UCSD-AML1 (cell line): Measurements from ENCODE around the gene TRMT1.

Experiments
- DNase-seq: peaks from one replicate; lab custom pipeline; 2025; ENCODE audit not compliant: unreplicated experiment; lab: John Stamatoyannopoulos, UW

Gene TRMT1

DNA sequence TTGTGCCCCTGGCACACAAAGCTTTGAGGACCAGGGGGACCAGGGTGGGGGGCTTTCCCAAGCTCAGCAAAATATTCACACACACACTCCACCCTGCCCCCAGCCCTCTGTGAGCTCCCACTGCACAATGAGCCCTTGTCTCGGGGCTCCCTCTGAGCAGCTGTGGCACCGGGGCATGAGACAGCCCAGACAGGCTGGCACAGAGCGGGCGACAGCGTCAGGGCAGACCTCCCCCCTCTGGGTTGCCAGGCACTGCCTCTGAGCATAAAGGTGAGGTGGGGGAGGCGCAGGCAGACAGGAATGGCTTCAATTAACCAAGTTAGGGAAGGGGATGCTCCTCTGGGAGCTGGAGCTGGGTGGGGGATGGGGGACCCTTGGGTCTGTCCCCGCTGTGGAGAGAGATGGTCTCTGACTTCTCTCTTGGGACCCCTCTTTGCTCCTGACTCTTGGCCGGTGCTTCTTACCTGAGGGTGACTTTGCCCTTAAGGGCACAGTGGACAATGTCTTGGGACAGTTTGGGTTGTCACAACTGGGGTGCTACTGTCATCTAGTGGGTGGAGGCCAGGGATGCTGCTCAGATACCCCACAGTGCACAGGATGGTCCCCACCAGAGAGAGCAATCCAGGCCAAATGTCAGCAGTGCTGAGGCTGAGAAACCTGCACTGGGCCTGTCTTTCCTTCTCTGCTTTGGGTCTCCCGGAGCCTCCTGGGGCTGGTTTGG is 44.2 kb downstream of the TRMT1 start:
- DNase-seq: no peak

DNA sequence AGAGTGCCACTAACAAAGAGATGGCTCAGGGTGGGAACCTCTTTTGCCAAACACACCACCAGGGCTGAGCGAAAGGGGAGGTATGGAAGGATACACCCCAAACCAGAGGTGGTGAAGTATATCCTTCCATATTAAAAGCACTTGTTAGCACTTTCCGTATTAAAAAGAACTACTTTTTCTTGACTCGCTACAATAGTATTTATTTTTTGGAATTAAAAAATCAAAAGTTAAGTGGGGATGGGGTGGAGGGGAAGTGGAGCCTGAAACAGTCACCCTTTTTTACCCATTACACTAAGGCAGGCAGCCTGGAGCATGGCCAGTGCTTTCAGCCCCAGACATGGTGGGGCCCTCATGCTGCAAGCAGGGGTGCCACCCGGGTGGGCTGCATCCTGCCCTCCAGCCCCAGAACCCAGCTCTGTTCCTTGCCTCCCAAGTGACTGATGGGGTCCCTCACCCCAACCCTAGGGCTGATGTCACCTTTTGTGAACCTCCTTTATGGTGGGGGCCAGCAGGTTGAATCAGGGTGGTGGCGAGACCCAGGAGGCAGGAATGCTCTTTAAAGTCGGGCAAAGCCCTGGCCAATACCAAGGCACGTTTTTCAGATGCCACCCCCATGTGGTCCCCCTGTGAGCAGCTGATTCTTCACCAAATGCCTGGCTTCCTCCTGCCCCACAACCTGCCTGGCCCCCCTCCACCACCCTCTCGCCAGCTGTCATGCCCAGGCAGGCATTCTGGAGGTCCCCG is 44.9 kb downstream of the TRMT1 start:
- no peak for DNase-seq

DNA sequence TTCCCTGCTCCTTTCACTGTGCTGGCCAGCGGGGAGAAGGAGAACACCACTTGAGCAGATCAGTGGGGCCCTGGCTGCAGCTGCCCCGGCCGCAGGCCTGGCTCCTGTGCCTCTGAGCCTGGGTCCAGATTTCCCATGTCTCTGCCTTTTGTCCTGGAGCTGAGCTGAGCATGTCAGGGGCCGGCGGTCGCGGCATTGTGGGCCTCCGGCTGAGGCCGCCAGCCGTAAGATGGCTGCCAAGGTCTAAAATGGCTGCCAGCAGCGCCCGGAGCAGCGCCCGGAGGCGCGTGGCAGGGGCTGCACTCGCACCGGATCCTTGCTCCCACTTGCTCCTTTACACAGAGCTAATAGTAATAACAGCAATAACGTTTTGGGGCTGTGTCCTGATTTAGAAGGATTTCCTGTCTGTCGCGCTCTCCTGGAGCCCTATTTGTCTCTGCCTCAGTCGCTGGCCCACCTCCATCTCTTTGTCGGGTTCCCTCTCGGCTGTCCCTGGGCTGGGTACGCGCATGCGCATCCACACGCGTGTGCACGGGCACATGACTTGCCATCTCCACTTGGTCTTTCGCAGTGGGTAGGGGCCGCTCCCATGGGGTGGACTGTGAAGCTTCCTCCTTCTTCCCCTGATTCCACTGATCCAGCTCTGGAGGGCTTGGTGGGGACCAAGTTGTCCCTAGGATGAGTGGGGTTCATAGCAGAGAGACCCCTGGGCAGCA is 46.0 kb downstream of the TRMT1 start:
- no peak for DNase-seq

DNA sequence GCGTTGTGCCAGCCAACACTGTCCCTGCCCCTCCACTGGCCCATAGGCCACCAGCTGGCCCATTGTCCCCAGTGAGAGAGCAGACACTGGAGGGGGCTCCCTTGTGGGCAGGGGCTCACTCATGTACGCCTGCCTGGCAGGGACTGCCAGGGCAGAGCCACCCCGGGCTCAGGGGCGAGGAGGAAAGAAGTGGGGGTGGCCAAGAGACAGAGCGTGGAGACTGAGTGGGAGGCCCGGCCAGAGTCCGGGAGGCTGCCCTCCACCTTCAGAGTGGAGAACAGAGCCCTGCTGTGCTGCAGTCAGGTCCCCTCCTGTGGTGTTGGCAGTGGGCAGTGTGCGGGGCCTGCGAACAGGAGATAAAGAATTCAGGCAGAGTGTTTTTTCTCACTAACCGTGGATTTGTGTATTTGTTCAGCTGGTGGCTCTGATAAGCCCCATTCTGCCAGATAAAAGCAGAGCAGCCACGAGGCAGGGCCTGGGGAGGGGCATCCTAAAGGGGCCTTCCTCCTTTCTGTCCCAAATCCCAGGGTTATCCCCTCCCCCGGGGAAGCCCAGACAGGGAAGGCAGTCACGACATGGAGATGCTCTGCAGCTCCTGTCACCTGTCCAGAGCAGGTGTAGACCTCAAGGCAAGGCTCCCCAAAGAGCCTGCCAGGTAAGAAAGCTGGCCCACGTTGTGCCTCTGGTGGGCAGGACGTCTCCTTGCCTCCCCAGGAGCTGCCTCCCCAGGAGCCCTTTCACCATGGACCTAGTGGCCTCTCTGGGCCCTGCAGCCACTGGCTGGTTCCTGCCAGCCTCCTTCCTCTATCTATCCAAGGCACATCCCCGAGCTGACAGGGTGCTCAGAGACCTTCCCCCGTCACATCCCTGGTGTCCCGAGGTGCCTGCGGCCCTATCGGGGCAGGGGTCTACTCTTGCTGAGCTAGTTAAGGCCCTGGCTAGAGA is 46.9 kb downstream of the TRMT1 start:
- peak; percentile 57 for DNase-seq

GRCh38 chr19:13068085-13068846 is 48.3 kb downstream of the TRMT1 start:
- no peak for DNase-seq

DNA sequence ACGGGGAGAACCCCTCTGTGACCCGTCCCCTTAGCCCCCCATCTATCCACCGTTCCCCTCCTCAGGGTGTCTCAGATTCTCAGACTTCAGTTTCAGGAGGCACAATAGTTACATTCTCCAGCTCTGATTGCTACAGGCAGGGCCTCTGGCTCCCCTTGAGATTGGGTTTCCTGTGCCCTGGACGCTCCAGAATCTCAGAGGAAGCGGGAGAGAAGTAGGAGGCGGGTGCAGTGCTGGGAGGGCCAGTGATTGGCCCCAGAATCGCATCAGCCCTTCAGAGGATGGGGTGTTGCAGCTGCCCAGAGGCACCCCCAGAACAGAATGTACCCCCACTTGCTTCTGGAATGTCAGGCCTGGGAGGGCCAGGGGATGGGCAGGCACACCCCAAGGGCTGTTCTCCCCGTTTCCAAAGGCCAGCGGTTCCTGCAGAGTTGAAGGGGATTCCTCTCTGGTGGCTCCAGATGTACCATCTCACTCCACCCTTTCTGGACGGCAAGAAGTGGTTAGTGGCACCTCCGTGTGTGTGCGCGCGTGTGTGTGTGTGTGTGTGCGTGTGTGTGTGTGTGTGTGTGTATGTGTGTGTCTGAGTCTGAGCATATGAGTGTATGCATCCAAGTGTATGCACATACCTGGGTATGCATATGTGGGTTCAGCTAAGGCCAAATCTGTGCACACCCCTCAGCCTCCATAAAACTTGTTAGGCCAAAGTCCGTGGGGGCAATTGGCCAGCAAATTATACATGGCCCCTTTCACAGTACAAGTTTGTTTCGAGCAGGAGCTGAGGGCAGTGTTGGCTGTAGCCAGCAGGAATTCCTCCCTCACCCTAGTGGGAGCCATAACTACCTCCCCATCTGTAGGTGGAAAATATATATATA is 49.4 kb downstream of the TRMT1 start:
- DNase-seq: no peak

DNA sequence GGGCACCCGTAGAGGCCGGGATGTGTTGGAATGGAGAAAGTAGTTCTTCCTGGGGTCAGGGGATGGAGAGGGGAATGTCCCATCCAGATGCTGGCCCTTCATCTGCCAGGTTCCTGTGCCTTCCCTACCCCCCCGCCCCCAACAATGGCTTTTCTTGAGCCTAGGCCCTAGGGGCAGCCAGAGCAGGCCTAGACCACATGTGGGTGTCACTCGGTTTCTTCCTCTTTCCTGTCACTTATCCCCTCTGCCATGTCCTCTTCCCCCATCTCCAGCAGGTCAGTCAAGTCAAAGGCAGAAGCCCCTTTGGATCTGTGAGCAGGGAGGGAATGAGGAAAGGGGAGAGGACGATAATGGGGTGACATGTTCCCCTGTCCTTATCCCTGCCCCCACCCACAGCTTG is 50.3 kb downstream of the TRMT1 start:
- no peak for DNase-seq

GRCh38 chr19:13064092-13064489 is 52.4 kb downstream of the TRMT1 start:
- DNase-seq: no peak

DNA sequence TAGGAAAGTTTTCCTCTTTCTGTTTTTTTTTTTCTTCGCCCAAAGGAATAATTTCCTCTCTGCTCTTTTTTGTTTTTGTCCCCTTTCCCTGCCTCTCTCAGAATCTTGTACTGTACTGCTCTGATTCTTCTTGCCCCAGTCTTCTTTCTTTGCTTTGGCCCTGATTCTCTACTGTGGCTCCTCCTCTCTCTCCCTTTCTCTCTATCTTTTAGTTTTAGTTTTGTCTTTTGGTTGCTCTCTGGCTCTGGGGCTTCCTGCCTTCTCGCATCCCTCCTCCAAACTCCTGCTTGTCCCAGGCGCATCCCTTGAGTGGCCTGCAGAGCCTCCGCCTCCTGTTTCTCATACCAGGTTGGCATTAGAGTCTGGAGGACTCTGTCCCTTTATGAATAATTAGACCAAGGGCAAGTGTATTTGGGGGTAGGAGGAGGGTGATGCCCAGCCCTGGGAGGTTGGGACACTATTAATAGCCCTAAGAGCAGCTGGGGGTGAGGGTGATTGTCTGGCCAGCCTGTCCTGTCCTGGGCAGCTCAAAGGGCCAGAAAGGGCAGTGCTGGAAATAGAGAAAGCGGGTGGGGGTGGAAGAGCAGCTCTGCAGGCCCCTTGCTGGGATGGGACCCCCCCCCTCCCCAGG is 53.0 kb downstream of the TRMT1 start:
- DNase-seq: no peak

DNA sequence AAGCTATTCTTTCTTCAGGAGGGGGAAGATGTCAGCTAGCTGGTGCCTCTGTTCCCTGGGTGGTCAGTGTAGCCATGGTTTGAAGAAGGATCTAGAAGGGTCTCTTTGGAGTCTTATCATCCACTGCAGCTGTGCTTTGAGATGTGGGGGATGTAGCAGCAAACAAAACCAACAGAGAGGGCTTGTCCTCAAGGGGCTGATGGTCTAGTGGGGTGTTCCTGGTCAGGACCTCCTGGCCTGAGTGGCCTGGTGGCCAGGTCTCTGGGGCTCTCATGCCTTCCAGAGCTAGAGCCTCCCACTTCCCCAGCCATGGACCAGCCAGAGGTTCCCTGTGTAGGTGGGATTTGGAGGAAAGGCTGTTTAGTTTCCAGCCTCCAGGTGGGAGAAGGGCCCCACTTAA is 54.2 kb downstream of the TRMT1 start:
- DNase-seq: no peak

DNA sequence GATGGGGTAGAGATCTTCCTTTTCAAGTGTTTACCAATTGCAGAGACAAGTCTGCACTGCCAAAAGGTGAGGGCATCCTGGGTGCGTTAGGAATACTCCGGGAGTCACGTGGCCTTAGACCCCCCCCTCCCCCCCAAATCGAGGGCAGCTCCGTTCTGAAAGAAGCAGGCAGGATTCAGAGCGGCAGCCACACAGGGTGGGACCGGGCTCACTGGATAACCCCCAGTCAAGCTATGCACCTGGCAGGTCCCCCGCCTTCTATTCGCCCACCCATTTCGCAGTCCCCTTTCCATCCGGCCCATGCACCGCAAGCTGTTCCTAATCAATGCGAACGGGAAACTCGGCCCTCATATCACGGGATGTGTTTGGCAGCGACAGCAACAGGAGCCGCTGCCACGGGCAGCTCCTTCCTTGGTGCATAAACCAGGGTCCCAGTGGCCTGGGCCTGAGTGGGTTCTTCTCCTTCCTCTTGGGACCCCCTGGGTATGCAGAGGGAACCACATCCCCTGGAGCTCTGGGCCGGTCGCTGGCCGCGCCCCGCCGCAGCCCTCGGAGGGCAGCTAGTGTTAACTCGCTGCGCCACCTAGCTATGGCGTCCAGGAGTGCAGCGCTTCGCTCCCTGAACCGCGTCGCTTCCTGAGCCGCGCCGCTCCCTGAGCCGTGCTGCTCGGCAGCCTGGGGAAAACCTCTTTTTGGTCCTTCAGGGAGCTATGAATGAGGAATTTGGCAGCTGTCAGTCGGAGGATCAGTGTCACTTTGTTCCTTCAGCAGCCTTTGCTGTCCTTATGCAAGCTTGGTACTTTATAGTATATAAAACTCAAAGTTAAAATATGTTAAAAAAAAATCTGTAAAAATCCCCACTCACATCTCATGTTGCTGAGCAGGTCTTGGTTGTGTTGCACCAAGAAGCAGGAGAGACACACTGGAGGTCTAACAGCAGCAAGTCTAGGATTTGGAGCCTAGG is 55.3 kb downstream of the TRMT1 start:
- peak; percentile 81 for DNase-seq

DNA sequence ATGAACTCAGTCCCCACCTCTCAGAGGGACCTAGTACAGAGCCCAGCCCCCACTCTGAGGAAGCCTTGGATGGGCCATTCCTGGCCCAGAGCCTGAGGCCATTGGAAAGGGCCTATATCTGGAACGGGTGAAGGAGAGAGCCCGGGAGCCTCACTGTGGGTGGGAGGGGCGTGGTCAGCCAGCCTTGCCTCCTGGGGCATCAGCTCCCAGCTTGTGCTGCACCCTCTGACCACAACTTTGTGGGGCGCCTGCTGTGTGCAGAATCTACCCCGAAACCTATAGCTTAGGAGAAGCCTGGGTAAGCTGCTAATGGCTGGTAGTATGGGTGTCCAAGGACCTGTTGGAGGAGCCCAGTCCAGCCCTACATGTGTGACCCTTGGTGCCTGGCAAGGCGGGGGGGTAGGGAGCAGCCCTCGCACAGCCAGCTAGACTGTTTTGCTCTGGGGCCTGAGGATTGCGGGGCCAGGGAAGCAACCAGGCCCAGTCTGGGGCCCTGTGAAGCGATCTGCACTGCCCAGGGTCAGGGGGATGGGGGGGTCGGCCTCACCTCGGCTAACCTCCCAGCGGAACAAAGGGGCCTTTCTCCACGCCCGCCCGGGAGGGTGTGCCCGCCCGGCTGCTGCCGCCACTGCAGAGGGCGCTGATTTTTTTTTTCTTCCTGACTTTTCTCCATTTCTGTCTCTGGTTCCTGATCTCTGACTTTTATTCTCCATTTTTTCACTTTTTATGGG is 56.1 kb downstream of the TRMT1 start:
- DNase-seq: no peak

DNA sequence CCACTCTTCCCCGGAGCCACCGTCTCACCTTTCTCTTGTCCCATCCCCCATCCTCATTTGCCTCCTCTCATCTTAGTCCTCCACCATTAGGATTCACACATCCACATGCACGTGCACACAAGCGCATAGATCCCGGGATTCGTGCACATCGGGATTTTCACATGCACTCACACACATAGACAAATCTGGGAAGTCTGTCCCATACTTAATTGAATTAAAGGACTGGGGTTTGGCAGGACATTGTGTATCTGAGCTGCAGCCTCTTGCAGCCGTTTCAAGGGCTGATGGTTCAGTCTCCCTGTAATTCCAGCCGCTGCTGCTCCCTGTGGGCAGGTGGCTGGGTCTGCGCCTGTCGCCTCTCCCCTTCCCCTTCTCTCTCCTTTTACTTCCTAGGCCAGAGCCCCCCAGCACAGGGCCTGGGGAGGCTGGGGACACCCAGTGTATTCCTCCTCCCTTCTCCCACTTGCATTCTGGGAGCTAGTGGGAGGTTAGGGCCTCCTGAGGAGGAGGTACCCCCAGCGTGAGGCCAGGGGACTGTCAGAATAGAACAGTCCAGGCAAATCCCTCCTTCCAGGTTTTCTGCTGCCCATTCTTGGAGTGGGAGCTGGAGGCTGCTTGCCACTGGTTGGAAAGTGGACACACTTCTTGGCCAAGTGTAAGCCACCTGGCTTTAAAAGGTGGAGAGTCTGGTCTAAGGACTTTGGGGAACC is 57.4 kb downstream of the TRMT1 start:
- no peak for DNase-seq

GRCh38 chr19:13057744-13058143 is 58.8 kb downstream of the TRMT1 start:
- DNase-seq: no peak

GRCh38 chr19:13057147-13057572 is 59.4 kb downstream of the TRMT1 start:
- DNase-seq: no peak

- no peak for DNase-seq
Measured at GRCh38 chr19:13056052-13056660, 60.4 kb downstream of the TRMT1 start.
